ENCODE results near the gene RIPK4. TPM values are rescaled to one million over a fixed set of nuclear protein-coding genes. Genes with fewer than 3 reads are reported as not detected.

Gene RIPK4
- total RNA-seq, 1 donor from 2014 or later: 1.9 TPM

DNA sequence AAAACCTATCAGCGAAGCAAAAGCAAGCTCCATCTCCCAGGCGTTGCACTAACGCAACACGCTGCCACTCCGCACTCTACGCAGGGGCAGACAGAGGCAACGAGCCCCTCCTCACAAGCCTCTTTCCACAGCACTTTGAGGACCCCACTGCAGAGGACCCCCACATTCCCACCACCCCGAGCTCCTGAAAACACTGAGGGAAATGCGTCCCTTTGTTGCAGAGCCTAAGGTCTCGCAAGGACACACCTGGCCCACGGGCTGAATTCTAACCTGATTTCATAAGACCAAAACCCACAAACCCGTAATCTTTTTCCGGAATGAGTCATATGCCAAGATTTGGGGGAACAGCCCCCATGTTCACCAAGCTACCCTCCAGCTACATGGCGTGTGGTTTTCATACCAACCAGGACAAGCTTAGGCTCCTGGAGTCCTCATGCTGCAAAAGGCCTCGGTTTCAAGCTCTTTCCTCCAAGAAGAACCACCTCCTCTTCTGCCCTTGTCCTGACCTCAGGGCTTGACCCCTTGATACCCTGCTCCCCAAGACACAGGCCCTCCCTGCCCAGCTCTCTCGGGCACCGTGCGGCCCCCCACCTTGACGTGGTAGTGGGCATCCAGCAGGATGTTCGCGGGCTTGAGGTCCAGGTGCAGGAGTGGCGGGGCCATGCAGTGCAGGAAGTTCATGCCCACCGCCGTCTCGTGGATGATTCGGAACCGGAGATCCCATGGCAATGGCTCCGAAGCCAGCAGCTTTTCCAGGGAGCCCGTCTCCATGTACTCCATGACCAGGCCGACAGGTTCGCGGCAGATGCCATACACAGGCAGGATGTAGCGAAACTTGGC, 10.7 kb downstream of the RIPK4 start:
- no peak for DNase-seq (ENCODE audit: extremely low read depth, low read depth, low spot score)

DNA sequence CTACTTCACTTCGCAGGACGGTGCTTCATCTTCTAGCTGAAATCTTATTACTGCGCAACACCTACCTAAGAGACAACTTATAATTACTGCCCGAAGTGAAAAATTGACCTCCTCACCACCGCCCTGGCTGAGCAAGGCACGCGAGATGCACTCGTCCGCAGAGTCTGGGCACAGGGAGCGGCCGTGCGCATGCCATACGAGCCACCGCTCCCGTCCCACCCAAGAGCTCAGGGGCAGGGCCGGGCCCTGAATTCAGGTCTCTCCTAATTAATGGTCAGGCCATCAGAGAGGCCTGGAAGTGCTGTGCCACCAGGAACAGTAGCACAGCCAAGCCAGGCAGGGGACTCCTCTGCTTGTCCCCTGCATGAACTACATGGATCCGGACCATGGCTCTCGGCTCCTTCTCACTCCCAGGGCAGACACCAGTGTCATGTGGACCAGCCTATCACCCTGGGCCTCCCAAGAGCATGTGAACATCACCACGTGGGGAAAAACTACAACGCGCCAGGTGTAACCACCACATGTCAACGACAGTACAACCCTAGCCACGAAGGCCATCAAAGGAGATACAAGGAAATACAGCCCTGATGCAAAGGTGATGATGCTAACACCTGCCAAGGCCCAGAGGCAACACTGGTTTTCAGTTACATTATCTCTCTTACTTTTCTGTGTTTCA, 11.5 kb downstream of the RIPK4 start:
- DNase-seq (ENCODE audit: extremely low read depth, low read depth, low spot score): no peak

DNA sequence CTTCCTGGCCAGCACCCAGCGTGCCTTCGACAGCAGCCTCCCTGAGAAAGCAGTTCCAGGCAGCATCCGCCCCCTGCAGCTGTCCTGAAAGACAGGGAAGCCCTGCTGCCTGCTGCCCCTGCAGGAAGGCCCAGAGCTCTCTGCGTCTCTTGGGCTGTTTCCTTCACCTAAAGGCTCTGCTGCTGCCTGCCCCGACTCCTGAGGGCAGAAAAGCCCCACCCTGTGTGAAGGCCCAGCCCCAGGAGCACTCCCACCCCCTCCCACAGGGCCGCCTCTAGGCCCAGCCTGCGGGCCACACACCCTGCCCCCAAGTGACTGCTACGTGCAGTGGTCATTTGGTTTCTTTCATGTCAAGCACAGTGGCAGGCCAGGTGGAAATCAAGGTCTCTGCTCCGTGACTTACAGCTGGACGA, 12.4 kb downstream of the RIPK4 start:
- DNase-seq (ENCODE audit: extremely low read depth, low read depth, low spot score): no peak

DNA sequence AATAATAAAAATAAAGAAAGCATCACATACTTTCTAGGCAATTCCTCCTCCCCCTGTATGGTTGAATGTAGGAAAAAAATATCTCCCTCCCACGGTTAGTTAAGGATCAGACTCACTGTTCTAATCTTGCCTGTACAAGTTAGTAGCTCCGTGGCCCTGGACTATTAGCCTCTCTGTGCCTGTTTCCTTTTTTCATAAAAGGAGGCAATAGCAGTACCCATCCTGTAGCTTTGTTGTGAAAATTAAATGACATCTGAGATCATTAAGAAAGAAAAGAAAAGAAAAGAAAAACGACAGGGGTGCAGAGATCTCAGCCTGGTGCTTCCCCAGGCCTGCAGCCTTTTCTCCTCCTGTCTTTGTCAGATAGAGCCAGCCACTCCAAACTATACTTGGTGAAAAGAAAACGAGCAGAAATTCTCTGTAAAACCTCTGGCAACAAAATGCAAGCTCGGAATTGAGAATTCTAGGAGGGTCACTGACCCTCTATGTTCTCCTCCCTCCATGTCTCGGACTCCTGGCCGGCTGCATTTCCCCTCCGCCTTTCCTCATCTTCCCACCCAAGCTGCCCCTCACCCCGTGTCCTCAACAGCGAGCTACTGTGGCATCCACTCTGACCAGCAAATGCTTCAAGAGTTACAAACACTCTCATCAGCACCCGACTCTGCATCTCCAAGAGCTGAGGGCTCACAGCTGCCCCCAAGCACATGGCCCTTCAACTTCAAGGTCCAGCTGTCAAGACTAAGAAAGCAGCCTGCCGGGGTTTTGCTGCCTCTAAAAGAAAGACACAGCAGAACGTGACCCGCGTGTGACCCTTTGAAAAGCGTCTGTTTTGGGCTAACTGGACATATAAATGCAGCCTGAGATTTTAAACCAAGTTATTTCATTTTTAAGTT, 13.6 kb downstream of the RIPK4 start:
- DNase-seq (ENCODE audit: extremely low read depth, low read depth, low spot score): no peak

DNA sequence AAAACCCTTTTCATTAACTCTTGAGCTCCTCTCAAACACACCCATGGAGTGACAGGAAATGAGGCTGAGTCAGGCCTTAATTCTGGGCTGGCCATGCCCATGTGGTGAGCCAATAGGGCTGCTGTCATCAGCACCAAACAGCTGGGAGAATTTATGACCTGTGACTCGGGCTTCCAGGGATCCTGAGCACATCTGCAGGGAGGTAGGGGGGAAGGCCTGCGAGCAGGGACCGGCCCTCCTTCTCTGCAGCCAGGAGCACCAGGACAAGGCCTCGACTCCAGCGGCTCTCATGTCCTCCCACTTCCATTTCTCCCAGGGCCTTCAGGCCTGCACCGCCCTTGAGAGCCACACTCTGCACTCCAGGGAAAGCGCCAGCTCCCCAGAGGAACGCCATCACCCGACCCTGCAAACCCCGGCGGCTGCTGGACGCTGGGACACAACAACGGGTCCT, 14.6 kb downstream of the RIPK4 start:
- DNase-seq (ENCODE audit: extremely low read depth, low read depth, low spot score): no peak

DNA sequence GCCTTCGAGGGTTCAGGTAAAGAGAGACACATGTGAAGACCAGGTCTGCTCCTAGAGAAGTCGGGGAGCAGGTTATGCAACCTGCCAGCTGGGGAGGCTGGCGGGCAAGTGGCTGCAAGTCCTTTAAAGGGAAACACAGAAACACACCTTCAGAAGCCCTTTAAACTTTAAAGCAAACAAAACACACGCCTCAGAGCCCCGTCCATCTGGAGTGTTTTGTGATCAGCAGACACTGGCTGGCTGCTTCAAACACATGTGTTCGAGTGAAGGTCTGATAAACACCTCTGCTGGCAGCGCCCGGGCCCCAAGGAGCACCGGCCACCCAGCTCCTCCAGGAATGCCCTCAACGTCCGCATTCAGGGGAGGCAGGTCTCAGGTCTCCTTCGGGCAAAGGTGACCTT, 15.2 kb downstream of the RIPK4 start:
- DNase-seq (ENCODE audit: extremely low read depth, low read depth, low spot score): no peak

DNA sequence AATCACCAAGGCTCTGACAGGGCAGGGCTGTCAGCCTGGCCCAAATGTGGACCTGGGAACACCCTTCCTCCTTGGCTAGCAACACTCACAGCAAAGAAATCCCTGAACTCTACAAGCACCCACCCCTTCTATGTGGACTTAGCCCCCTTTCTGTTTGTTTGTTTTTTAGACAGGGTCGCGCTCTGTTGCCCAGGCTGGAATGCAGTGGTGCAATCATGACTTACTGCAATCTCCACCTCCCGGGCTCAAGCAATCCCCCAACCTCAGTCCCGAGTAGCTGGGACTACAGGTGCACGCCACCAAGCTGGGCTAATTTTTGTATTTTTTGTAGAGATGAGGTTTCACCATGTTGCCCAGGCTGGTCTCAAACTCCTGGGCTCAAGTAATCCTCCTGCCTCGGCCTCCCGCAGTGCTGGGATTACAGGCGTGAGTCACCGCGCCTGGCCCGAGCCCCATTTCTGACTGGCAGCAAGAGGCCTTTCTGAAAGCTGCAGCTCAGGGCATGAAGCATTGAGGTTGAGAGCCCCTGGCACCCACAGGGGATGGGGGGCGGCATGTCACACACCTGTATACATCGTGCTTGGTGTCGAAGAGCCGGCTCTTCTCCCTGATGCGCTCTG, 16.2 kb downstream of the RIPK4 start:
- no peak for DNase-seq (ENCODE audit: extremely low read depth, low read depth, low spot score)

DNA sequence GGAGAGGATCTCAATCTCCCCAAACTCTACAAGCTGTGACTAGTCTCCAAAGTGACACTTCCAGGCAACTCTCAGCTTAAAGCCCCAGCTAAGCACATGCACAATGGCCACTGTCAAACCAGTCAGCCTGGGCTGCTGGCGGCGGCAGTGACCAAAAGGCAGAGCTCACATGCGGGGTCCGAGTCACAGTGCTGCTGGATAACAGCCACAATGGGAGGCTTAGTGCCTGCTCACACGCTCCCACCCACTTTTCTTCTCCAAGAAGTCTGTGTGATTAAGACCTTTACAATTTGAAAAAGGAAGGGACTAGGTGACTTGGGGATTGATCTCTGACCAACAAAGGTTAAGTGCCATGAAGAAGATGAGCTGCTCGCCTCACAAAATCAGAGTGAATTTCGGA, 16.8 kb downstream of the RIPK4 start:
- no peak for DNase-seq (ENCODE audit: extremely low read depth, low read depth, low spot score)

DNA sequence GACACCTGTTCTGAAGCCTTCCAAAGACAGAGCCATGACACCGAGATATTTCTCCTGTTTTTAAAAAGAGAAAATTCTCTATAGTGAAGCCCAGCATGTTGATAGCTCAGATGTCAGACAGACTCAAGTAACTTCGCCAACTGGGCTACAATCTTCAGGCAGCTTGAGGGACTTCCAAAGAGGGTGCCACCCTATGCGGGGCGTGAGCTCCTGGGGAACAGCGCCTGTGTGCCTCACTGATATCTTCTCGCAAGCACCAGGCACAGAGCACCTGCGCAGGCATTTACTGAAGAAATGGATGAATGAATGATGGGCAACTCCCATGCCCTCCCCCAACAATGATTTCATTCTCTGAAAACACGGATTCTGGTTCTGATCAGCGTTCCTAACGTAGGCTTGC, 17.6 kb downstream of the RIPK4 start:
- no peak for DNase-seq (ENCODE audit: extremely low read depth, low read depth, low spot score)

DNA sequence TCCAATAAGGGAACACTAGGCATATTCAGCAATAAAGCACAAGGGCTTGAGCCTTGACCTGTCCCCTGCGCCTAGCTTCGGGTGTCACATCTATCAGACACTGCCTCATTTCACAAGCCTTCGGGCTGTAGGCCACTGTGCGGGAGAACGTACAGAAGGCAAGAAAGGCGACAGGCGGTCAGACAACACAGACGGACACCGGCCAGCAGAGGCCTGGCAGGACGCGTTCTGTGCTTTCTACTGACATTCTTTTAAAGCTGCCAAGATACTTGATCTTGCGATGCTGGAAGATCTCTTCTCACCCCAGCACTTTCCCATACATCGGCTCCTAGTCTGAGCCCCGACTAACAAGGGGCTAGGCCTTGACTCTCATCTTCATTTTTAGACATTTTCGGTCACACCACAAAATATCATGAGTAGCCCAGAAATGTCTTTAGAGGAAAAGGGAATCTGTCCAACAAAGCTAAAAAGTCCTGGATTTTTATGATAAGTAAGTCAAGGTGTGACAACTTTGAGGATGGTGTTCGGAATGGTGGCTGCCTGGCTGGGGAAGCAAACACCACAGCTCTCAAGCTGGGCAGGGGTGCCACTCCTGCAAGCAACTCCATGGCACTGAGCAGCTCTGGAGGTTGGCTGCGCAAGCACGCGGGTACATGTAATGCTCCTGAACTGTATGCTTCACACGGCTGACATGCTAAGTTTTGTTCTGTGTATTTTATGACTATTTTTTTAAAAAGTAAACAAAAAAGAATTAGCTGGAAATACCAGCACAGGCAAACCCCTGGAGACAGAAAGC, 18.7 kb downstream of the RIPK4 start:
- no peak for DNase-seq (ENCODE audit: extremely low read depth, low read depth, low spot score)

DNA sequence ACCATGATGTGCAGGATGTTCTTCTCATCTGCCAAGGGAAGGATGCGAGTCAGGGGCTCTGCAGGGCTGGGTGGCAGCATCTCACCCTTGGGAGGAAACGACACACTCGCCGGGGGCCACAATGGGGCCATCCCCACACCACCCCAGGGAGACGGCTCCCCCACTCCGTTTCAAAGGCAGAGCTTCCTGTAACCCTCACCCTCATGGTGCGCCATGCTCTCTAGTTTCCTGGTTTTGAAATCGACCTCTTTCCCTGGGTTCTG, 20.2 kb downstream of the RIPK4 start:
- no peak for DNase-seq (ENCODE audit: extremely low read depth, low read depth, low spot score)

DNA sequence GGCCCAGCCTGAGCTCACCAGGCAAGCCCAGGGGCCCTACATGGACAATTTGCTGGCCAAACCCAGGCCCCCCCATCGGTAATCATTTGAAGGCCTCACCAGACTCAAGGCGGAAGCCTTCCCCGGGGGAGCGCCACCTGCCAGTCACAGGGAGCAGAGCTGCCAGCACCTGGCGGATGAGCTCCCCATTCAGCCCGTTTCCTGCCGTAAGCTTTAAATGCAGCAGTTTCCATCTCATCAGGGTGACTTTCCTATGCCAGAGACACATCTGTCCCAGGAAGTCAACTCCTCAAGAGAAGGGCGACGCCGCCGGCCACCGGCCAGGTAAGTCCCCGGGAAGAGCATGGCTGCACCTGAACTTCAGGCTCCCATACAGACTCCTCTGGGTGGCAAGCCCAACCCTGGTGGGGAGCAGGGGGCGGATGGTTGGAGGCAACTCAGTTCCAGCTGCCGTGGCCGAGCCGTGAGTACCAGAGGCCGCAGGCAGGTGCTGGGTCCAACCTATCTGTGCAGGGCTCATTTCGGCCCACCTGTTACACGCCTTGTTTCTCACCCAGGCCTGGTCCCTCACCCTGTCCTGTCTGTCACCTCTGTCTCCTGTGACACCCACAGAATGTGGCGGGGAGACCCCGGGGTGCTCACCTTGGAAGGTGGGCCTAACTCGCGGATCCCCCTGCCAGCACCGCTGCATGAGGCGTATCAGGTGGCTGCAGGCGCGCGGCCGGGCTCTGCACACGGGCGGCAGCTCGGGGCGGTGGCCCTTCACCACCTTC, 20.7 kb downstream of the RIPK4 start:
- DNase-seq (ENCODE audit: extremely low read depth, low read depth, low spot score): no peak

DNA sequence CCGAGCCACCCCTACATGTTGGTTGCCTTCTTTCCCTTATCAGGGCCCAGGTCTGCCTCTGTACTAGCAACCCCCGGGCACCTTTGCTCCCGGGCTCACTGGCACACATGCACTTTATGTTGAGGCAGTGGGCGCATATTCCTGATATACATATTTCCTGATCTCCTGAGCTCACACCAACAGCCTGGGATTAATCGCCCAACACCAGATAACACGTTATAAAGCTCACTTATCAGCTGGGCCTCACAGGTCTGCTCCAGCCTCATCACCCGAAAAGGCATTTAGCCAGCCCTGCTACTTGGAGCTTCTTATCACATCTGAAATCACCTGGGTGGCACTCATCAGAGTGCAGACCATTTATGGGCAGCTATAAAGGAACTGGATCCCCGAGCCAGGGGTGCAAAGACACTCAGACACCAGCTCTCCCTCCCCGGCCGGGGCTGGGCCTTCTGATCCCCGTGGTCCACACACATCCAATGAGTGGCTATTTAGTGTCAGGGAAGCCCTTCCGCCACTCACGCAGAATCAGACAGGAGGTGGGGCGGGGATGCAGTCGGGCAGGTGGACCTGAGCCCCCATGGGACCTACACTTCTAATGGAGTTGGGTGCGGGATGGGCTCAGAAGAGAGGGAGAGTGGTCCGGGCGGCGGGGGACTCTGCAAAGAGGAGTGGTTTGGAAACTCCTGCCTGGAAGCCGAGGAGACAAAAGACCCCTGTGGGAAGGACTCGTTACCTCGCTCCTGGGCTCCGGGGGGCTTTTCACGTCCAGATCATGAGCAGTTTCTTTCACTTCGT, 21.6 kb downstream of the RIPK4 start:
- DNase-seq (ENCODE audit: extremely low read depth, low read depth, low spot score): no peak

DNA sequence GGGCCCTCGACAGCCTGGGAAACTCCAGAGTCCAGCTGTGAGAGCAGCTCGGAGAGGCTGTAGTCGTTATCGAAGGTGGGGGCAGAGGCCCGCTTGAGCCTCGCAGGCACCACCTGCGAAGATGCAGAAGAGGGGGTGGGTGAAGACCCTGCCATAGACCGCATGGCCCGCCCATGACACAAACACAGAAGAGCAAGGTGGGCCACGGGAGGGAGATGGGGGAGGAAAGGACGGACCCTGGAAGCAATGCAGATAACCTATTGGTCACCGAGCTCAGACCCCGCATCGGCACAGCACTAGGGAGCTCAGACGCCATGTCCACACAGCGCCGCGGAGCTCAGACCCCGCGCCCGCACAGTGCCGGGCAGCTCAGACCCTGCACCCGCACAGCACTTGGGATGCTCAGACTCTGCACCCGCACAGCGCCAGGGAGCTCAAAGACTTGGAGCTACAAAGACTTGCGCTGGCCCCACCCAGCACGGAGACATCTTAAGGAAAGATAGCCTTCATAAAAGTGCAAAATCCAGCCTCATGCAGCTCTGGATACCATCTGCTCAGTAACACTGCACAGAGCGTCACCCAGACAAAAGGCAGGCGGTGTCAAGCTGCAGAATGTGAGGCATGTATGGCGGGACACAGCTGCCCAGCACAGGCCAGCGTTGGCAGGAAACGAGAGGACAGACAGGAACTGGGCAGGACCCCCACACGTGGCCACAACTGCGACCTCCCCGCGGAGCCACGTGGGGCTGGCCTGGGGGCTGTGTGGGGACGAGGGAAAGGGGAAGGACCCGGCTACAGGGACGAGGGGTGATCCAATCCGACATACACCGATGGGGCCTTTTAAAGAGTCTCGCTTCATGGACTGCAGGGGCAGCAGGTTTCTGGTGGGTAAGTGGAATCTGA, 22.6 kb downstream of the RIPK4 start:
- no peak for DNase-seq (ENCODE audit: extremely low read depth, low read depth, low spot score)

DNA sequence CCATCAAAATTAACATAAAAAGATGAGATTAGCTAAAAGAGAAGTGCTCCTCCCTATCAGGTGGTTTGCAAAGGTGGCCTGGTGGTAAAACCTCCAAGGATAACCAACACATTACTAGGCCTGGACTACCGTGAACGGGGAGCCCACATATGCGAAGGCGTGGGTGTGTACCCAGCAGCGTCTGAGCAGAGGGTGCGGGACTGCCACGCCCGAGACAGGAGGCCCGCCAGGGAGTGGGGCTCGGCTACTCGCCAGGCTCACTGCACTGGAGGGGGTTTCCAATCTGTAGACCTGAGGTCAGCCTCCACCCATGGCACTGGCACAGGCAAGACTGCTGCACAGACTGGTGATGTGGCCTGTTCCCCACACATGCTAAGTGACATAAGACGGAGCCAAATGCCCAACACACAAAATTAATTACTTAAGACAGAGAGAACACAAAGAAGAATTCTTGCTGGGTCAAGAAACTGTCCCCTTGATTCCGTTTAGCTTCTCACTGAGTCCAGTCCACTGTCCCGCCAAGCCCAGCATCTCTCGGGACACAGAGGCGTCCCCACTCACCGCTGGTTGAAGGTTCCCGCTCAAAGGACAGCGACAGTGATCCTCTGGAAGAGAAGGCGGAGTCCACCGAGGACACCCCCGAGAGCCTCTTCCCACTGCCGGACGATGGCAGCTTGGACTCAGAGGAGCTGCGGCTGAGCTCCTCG, 23.4 kb downstream of the RIPK4 start:
- no peak for DNase-seq (ENCODE audit: extremely low read depth, low read depth, low spot score)

DNA sequence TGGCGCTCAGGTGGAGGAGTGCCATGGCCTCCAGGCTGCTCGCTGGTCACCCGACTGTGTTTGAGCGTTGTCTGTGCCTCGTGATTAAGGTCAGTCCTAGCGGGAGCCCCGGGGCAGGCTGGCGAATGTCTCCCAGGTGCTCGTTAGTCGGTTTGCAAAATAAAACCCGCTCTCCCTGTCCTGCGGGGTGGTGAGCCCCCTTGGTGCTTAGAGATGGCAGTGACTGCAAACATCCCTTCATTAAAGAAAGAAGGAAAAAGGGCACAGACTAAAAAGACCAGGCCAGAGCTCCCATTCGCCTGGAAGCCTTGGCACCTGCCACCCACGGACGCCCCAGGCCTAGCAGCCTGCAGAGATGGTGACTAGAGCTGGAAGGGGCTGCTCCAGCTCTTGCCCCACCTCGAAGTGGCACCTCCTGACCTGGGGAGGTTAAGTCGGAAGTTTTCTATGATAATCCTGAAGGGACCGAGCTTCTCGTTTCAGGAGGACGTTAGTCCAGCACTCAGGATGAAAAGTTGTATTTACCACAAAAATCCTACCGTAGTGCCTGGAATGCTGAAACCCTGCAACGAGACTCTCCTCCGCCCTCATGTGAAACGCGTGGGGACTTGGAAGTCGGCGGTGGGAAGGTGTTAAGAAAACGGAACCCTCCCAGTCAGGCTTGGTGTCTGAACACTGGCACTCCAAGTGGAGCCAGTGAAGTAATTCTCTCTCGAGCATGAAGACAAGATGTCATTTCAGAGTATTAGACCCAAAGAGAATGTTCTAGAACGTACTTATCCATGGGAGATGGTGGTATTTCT, 24.6 kb downstream of the RIPK4 start:
- no peak for DNase-seq (ENCODE audit: extremely low read depth, low read depth, low spot score)
